HG03442 (cell line): ENCODE results near the gene COQ8B.

Source experiments
- ATAC-seq: cut with Tn5 transposase; IDR thresholded peaks from one replicate; pipeline ENCODE4 v1.9.1; 2021; ENCODE audit warnings: mild to moderate bottlenecking, moderate library complexity; ENCODE audit not compliant: unreplicated experiment

The COQ8B gene

DNA sequence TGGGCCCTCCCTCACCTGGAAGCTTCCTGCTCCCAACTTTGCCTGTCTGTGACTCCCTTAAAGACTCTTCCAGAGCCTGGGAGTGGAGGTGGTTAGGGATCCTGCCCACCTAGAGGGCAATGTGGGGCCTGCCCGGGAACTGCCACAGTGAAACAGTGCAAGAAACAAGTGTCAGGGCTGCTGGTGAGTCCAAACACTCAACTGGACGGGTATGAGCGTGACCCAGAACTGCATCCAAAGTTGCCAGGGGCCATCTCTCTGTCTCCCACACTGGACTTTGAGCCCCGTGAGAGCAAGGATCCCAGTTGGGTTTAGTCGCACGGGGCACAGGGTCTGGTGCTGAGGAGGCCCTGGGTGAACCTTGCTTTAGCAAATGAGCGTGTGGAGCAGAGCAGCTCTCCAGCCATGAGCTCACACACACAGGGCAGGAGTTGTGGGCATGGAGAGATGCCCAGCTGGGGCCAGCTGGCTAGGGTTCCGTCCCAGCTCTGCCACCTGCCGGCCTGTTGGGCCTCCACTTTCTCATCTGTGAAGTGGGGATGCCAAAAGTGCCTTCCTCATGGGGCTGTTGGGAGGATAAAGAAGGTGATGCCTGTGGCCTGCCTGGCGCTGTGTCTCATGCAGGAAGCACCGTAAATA lies 23.4 kb downstream of the COQ8B start:
- no peak for ATAC-seq

DNA sequence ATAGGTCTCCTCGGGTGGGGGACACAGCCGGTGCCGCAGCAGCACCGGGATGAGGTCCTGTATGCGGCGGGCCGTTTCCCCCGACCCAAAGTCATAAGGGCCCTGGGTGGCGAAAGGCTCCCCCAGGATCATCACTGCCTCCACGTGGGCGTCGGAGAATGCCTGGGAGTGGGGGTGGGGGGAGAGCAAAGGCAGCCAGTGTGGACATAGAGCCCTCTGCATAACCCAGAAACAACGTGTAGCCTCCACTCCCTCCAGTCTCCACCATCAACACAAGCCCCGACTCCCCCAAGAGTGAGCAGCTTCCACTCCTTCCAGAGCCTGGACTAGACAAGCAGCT lies 24.5 kb downstream of the COQ8B start:
- ATAC-seq: no peak

DNA sequence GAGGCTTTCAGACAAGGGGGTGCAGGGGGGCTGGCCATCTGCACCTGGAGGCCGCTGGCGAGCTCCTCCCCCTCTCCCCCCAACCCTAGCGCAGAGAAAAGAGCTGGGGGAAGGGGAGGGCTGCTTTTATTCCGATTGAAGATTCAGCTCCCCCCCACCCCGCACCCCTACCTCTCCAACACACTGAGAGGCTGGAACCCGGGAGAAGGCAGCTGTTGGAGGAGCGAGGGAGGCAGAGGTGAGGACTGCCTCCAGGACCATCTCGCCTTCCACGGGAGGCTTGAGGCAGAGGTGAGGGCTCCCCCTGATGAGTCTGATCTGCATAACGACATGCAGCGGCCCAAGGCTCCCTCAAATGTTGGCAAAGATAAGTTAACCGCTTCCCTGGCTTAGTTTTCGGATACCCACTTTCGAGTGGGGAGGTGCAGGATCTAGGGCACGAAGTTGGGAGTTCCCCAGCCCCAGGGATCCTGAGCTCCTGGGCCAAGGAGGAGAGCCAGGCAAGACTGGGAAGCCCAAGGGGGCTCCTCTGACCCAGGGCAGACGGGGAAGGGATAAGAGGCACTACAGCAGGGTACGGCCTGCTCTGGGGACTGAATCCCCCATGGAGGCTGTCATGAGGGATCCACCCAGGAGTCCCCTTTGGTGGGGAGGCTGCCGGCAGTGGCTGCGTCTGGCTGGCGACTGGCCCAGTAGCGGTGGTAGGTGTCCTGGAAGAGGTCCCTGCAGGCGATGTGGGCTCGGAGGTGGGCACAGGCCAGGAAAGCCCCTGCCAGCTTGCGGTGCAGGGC lies 25.1 kb downstream of the COQ8B start:
- ATAC-seq: no peak

DNA sequence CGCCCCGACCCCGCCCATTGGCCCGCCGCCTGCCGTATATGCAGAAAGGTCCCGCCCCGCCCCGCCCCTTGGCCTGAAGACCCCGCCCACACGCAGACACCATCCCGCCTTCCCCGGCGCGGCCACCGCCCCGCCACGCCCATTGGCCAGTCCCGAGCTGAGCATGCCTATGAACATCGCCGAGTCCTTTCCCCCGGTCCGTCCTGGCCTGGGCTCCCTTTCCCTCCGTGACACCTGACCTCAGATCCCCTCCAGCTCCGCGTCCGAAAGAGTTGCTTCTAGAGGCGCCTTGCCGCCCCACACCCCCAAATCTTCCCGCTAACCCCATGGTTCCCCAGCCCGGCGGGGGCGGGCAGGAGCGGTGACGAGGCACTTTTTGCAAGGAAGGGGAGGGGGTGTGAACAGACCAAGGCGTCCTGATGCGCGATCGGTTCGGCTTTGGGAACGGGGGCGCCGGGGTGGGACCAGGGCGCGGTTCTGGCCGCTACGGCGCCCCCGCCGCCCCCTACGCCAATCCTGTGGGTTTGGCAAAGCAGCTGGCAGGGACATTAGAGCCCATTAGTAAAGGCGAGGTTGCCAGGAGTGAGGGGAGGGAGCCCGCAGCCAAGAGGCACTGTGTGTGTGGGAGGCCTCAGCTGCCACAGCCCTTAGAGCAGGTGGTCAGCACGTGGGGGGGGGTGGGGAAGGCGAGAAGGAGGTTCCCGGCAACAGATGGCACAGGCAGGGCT lies 25.8 kb downstream of the COQ8B start:
- peak; percentile 61 for ATAC-seq

GRCh38 chr19:40690050-40690692 lies 26.5 kb downstream of the COQ8B start, which contains the start of gene NUMBL:
TSS of gene NUMBL (minus strand) at chr19:40690651. CDS start at chr19:40690483, 168 bp downstream.
- ATAC-seq: no peak

DNA sequence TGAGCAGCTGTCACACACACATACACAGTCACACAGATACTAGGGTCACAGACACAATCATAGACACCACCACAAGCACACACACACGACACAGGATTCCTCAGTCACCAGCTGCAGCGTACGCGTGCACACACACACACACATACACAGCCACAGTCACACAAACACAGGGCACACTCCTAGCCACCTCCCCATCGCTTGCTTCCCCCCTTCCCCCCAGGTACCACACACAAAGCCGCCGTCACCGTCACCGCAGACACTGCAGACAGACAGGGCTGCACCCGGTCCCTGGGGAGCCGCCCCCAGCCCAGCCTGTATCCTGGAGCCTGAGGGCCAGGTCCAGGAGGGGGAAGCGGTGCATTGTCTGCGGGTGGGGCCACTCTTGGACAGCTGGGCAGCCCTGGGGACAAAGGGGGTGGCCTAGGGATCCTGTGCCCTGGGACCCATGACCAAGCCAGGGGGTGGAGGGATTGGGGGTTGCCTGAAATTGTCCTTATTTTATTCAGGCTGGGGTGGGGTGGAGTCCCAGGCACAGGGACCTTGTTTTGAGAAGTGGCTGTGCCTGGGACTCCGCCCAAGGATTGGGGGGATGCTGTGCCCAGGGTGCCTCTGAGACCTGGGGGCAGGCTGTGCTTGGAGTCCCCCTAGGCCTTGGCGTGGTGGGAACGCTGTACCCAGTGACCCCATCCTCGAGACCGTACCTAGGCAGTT lies 27.2 kb downstream of the COQ8B start:
- no peak for ATAC-seq

- no peak for ATAC-seq
Observed at GRCh38 chr19:40688987-40689338, 27.7 kb downstream of the COQ8B start.

DNA sequence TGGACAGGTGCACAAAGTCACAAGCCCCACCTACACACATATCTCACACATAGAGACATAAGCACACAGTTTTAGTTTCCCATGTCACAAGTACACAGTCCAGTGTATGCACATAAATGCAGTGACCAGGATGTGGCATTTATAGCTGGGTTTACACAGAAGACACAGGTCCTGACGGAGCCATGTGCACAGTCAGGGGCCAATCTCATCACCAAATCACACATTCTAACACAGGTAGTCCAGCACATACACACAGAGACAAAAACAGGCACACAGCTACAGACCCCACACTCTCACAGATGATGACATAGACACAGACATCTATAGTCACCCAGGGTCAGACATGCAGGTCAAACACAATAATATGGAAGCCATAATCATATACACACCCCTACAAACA lies 28.4 kb downstream of the COQ8B start:
- no peak for ATAC-seq

GRCh38 chr19:40687525-40688016 lies 29.1 kb downstream of the COQ8B start:
- no peak for ATAC-seq

- ATAC-seq: no peak
Observed at GRCh38 chr19:40686882-40687524, 29.7 kb downstream of the COQ8B start.

- ATAC-seq: no peak
Observed at GRCh38 chr19:40685563-40685962, 31.1 kb downstream of the COQ8B start.

- no peak for ATAC-seq
Observed at GRCh38 chr19:40685016-40685526, 31.6 kb downstream of the COQ8B start.

- no peak for ATAC-seq
Observed at GRCh38 chr19:40684280-40684679, 32.4 kb downstream of the COQ8B start.

GRCh38 chr19:40683437-40683836 lies 33.2 kb downstream of the COQ8B start:
- ATAC-seq: no peak

DNA sequence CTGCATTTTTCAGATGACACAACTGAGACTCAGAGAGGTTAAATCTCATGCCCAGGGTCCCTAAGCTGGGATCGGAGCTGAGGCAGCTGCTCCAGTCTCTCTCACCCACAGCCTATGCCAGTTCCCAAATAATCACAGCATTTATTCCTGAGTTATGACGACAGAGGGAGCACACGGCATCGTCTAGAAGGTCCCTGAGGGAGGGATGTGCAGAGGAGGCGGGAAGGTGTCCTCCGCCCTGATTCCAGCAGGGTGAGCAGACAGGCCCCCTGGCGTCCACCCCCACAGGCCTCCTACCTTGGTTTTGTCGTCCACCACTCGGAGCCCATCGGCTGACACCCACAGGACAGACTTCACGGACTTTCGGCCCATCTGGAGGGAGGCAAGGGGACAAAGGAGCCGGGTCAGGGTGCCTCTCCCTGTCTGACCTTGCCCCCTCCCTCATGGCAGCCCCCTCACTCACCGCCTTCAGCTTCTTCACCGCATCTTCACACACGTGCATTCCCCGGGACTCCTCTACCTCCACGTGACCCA lies 34.2 kb downstream of the COQ8B start:
- no peak for ATAC-seq

DNA sequence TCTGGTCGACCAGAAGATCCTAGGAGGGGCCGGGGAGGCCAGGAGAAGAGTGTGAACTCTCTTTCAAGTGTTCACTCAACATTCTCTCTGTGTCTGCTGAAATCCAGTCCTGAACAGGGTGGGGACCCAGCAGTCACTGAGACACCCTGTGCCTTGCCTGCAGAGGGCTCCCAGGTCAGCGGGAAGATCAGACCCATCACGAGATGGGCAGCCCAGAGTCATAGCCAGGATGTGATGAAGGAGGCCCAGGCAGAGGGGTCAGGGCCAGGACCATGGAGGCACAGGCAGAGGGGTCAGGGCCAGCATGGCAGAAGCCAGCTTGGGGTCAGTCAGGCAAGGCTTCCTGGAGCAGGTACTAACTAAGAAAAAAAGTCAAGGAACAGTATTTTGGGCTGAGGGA lies 35.6 kb downstream of the COQ8B start:
- ATAC-seq: no peak

DNA sequence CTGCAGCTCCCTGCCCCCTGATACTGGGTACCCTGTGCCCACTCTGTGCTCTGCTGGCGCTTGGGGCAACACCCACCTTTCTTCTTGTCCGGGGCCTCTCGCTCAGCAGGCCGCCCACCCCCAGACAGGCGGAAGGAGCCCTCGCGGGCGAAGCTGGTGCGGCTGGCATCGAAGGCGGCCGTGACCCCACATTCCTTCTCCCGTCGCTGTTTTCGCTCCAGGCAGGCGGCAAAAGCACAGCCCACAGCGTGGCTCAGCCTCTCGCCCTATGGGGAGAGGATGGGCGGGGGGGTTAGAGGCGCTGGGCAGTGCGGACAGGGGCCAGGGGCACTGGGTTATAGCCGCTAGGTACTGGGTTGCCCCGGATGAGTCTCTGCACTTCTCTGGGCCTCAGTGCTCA lies 39.5 kb downstream of the COQ8B start:
- no peak for ATAC-seq

GRCh38 chr19:40674291-40674690 lies 42.4 kb downstream of the COQ8B start:
- no peak for ATAC-seq

DNA sequence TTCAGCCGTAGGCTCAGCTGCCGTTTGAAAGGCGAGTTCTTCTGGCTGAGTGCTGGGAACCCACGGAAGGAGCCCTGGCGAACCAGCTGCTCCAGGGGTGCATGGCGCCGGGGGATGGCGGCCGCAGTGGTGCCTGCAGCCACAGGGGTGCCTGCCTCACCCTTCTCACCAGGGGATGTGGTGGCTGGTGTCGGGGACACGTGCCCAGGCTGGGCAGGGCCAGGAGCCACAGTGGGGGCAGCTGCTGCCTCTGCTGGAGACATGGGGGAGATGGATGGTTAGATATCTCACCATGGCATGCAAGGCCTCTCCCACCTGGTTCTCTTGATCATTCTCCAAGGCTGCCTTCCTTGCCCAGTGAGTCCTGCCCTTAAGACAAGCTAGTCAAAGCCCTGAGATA lies 43.3 kb downstream of the COQ8B start:
- ATAC-seq: no peak
